Stimulated activated naive B cell treated with anti-CD40 and anti-IgM and Interleukin-4, amounts not matched to agents 10 μg/mL and 1 μg/mL and 100 μg/mL, for 72 hours (primary cell): ENCODE data around the gene WWOX.

Experiments
- ATAC-seq, 2 donors: fragments of 150-1000 bp; cut with Tn5 transposase; replicated peaks; 2 replicates each; pipeline ENCODE4 v1.10.0; 2021; ENCODE audit warnings: moderate library complexity in 1 of 2
- DNase-seq: peaks from one replicate; pipeline ENCODE4 v3.0.0; 2021
- H3K27ac Mint-ChIP-seq: one replicate; pipeline ENCODE4 v1.8.0; 2022; ENCODE audit warnings: mild to moderate bottlenecking, mixed read lengths
- H3K27me3 Mint-ChIP-seq, 2 donors: one replicate each; pipeline ENCODE4 v1.8.0; 2022; ENCODE audit warnings: mixed read lengths in 2 of 2
- H3K36me3 Mint-ChIP-seq, 2 donors: one replicate each; pipeline ENCODE4 v1.8.0; 2022; ENCODE audit warnings: mixed read lengths in 2 of 2, mild to moderate bottlenecking in 1 of 2
- H3K4me1 Mint-ChIP-seq, 2 donors: one replicate each; pipeline ENCODE4 v1.8.0; 2022; ENCODE audit warnings: mixed read lengths in 2 of 2, mild to moderate bottlenecking in 1 of 2
- H3K4me3 Mint-ChIP-seq, 2 donors: one replicate each; pipeline ENCODE4 v1.8.0; 2022; ENCODE audit warnings: mild to moderate bottlenecking in 2 of 2, mixed read lengths in 2 of 2, moderate library complexity in 1 of 2
- H3K9me3 Mint-ChIP-seq, 2 donors: one replicate each; pipeline ENCODE4 v1.8.0; 2022; ENCODE audit warnings: mixed read lengths in 2 of 2, mild to moderate bottlenecking in 1 of 2

WWOX gene

GRCh38 chr16:79188115-79188738, 1088.8 kb downstream of the WWOX start:
- Mint-ChIP-seq H3K9me3 (peaks cover 4% of the 10 kb centered on the region in 2 donors), H3K4me3 (no peak overlapping the region), H3K27me3 (peaks cover 4 to 6% of the 10 kb centered on the region in 2 donors), H3K36me3 (peaks cover 7 to 11% of the 10 kb centered on the region in 2 donors), H3K4me1 (peaks cover 0 to 5% of the 10 kb centered on the region in 2 donors), H3K27ac (peak overlapping the region; percentile 38)
- DNase-seq (no peak), ATAC-seq (no peak)

- ATAC-seq = no peak
- H3K9me3 Mint-ChIP-seq = peaks cover 4% of the 10 kb centered on the region in 2 donors
Measured at GRCh38 chr16:79188739-79189122, 1089.3 kb downstream of the WWOX start.

GRCh38 chr16:79190542-79190941, 1091.1 kb downstream of the WWOX start:
- H3K27me3 Mint-ChIP-seq = peaks cover 6 to 11% of the 10 kb centered on the region in 2 donors
- H3K36me3 Mint-ChIP-seq = peaks cover 7 to 11% of the 10 kb centered on the region in 2 donors
- peaks cover 5 to 9% of the 10 kb centered on the region in 2 donors for H3K4me1 Mint-ChIP-seq
- H3K9me3 Mint-ChIP-seq = peaks cover 4% of the 10 kb centered on the region in 2 donors
- DNase-seq = no peak
- H3K27ac Mint-ChIP-seq = no peak overlapping the region
- H3K4me3 Mint-ChIP-seq = no peak overlapping the region
- ATAC-seq = no peak

More at GRCh38 chr16:79188739-79189122, 1089.3 kb downstream of the WWOX start:
- Mint-ChIP-seq H3K27ac (peak overlapping the region; percentile 38), H3K27me3 (peaks cover 4 to 6% of the 10 kb centered on the region in 2 donors), H3K4me1 (peaks cover 0 to 5% of the 10 kb centered on the region in 2 donors), H3K4me3 (no peak overlapping the region), H3K36me3 (peaks cover 7 to 11% of the 10 kb centered on the region in 2 donors)
- DNase-seq = no peak

GRCh38 chr16:79191933-79192332, 1092.5 kb downstream of the WWOX start:
- no peak overlapping the region for H3K4me3 Mint-ChIP-seq
- ATAC-seq = no peak
- H3K9me3 Mint-ChIP-seq = peaks cover 2 to 4% of the 10 kb centered on the region in 2 donors
- no peak for DNase-seq
- peaks cover 6 to 13% of the 10 kb centered on the region in 2 donors for H3K27me3 Mint-ChIP-seq
- H3K4me1 Mint-ChIP-seq = peaks cover 12 to 13% of the 10 kb centered on the region in 2 donors
- H3K27ac Mint-ChIP-seq = no peak overlapping the region
- peaks cover 7 to 11% of the 10 kb centered on the region in 2 donors for H3K36me3 Mint-ChIP-seq

- ATAC-seq (no peak), DNase-seq (no peak)
- H3K9me3 Mint-ChIP-seq = peaks cover under 1 to 2% of the 10 kb centered on the region in 2 donors
- peaks cover 6 to 12% of the 10 kb centered on the region in 2 donors for H3K36me3 Mint-ChIP-seq
- peaks cover 9 to 10% of the 10 kb centered on the region in 2 donors for H3K27me3 Mint-ChIP-seq
- peaks cover 10 to 13% of the 10 kb centered on the region in 2 donors for H3K4me1 Mint-ChIP-seq
- H3K4me3 Mint-ChIP-seq = no peak overlapping the region
- no peak overlapping the region for H3K27ac Mint-ChIP-seq
Measured at GRCh38 chr16:79192904-79193303, 1093.5 kb downstream of the WWOX start.

GRCh38 chr16:79194291-79194690, 1094.8 kb downstream of the WWOX start:
- Mint-ChIP-seq H3K4me1 (peaks cover 8 to 13% of the 10 kb centered on the region in 2 donors), H3K4me3 (no peak overlapping the region), H3K27ac (no peak overlapping the region), H3K36me3 (peaks cover 0 to 3% of the 10 kb centered on the region in 2 donors), H3K27me3 (peaks cover 3 to 9% of the 10 kb centered on the region in 2 donors), H3K9me3 (no peaks in the 10 kb centered on the region)
- DNase-seq (no peak), ATAC-seq (no peak)

GRCh38 chr16:79195938-79196337, 1096.5 kb downstream of the WWOX start:
- peaks cover 8 to 13% of the 10 kb centered on the region in 2 donors for H3K4me1 Mint-ChIP-seq
- H3K9me3 Mint-ChIP-seq = no peaks in the 10 kb centered on the region
- H3K27ac Mint-ChIP-seq = no peak overlapping the region
- peaks cover 2 to 5% of the 10 kb centered on the region in 2 donors for H3K36me3 Mint-ChIP-seq
- DNase-seq (no peak), ATAC-seq (peak; percentile 31 to 39)
- peaks cover 3 to 9% of the 10 kb centered on the region in 2 donors for H3K27me3 Mint-ChIP-seq
- H3K4me3 Mint-ChIP-seq = no peak overlapping the region

GRCh38 chr16:79201436-79201835, 1102.0 kb downstream of the WWOX start:
- DNase-seq (no peak), ATAC-seq (no peak)
- Mint-ChIP-seq H3K36me3 (peaks cover 2 to 5% of the 10 kb centered on the region in 2 donors), H3K27ac (no peak overlapping the region), H3K27me3 (peaks cover 0 to 3% of the 10 kb centered on the region in 2 donors), H3K4me1 (no peaks in the 10 kb centered on the region), H3K4me3 (no peak overlapping the region), H3K9me3 (no peaks in the 10 kb centered on the region)

- DNase-seq = no peak
- Mint-ChIP-seq H3K4me3 (no peak overlapping the region), H3K9me3 (no peaks in the 10 kb centered on the region)
Measured at GRCh38 chr16:79202977-79203376, 1103.5 kb downstream of the WWOX start.

GRCh38 chr16:79204486-79204885, 1105.0 kb downstream of the WWOX start:
- DNase-seq (no peak), ATAC-seq (no peak)
- H3K9me3 Mint-ChIP-seq = no peaks in the 10 kb centered on the region
- no peaks in the 10 kb centered on the region for H3K4me1 Mint-ChIP-seq
- peaks cover 2 to 3% of the 10 kb centered on the region in 2 donors for H3K36me3 Mint-ChIP-seq
- H3K27ac Mint-ChIP-seq = no peak overlapping the region
- H3K4me3 Mint-ChIP-seq = no peak overlapping the region
- H3K27me3 Mint-ChIP-seq = no peaks in the 10 kb centered on the region

More at GRCh38 chr16:79202977-79203376, 1103.5 kb downstream of the WWOX start:
- Mint-ChIP-seq H3K27me3 (no peaks in the 10 kb centered on the region), H3K4me1 (no peaks in the 10 kb centered on the region), H3K27ac (no peak overlapping the region), H3K36me3 (peaks cover 2 to 3% of the 10 kb centered on the region in 2 donors)
- ATAC-seq = no peak

GRCh38 chr16:79206889-79207288, 1107.4 kb downstream of the WWOX start:
- ATAC-seq (no peak), DNase-seq (no peak)
- H3K4me1 Mint-ChIP-seq = no peaks in the 10 kb centered on the region
- no peaks in the 10 kb centered on the region for H3K27me3 Mint-ChIP-seq
- H3K9me3 Mint-ChIP-seq = no peaks in the 10 kb centered on the region
- H3K36me3 Mint-ChIP-seq = no peaks in the 10 kb centered on the region
- H3K4me3 Mint-ChIP-seq = no peak overlapping the region
- H3K27ac Mint-ChIP-seq = no peak overlapping the region

- H3K4me1 Mint-ChIP-seq = no peaks in the 10 kb centered on the region
- DNase-seq (no peak), ATAC-seq (no peak)
- no peak overlapping the region for H3K27ac Mint-ChIP-seq
- peaks cover 5 to 10% of the 10 kb centered on the region in 2 donors for H3K36me3 Mint-ChIP-seq
- no peak overlapping the region for H3K4me3 Mint-ChIP-seq
- no peaks in the 10 kb centered on the region for H3K27me3 Mint-ChIP-seq
- H3K9me3 Mint-ChIP-seq = peaks cover 0 to 7% of the 10 kb centered on the region in 2 donors
Measured at GRCh38 chr16:79209308-79209707, 1109.9 kb downstream of the WWOX start.

GRCh38 chr16:79210607-79211006, 1111.2 kb downstream of the WWOX start:
- peaks cover 5 to 14% of the 10 kb centered on the region in 2 donors for H3K36me3 Mint-ChIP-seq
- ATAC-seq (no peak), DNase-seq (no peak)
- peaks cover 4 to 6% of the 10 kb centered on the region in 2 donors for H3K4me1 Mint-ChIP-seq
- H3K9me3 Mint-ChIP-seq = peaks cover 0 to 7% of the 10 kb centered on the region in 2 donors
- no peak overlapping the region for H3K27ac Mint-ChIP-seq
- no peaks in the 10 kb centered on the region for H3K27me3 Mint-ChIP-seq
- no peak overlapping the region for H3K4me3 Mint-ChIP-seq

GRCh38 chr16:79211586-79211985, 1112.1 kb downstream of the WWOX start:
- peaks cover 0 to 11% of the 10 kb centered on the region in 2 donors for H3K9me3 Mint-ChIP-seq
- H3K4me3 Mint-ChIP-seq = no peak overlapping the region
- H3K36me3 Mint-ChIP-seq = peaks cover 5 to 18% of the 10 kb centered on the region in 2 donors
- H3K27ac Mint-ChIP-seq = no peak overlapping the region
- ATAC-seq (no peak), DNase-seq (no peak)
- peaks cover 4 to 10% of the 10 kb centered on the region in 2 donors for H3K4me1 Mint-ChIP-seq
- no peaks in the 10 kb centered on the region for H3K27me3 Mint-ChIP-seq

- ATAC-seq = no peak
- Mint-ChIP-seq H3K27ac (no peak overlapping the region), H3K4me1 (peaks cover 4 to 10% of the 10 kb centered on the region in 2 donors)
Measured at GRCh38 chr16:79212114-79212791, 1112.8 kb downstream of the WWOX start.

More at GRCh38 chr16:79212114-79212791, 1112.8 kb downstream of the WWOX start:
- no peak for DNase-seq
- Mint-ChIP-seq H3K27me3 (no peaks in the 10 kb centered on the region), H3K9me3 (peaks cover 0 to 11% of the 10 kb centered on the region in 2 donors), H3K4me3 (no peak overlapping the region), H3K36me3 (peaks cover 5 to 18% of the 10 kb centered on the region in 2 donors)
